Memory B cell (primary cell): ENCODE data around the gene CFLAR.
"Not testable (repeated sequence)": the region's sequence is repeated elsewhere in the genome, so short reads cannot be mapped to it uniquely, and the experiment has no call there.

Experiments used
- ATAC-seq: fragments of 150-1000 bp; cut with Tn5 transposase; 2 replicates; pipeline ENCODE4 v1.10.0; 2021; ENCODE audit warnings: low read depth, mild to moderate bottlenecking, moderate library complexity
- DNase-seq, 2 donors: peaks; one replicate each; pipeline ENCODE4 v3.0.0; 2022; ENCODE audit warnings: low spot score in 2 of 2
- H3K27ac Mint-ChIP-seq: one replicate; pipeline ENCODE4 v1.8.0; 2022; ENCODE audit warnings: mild to moderate bottlenecking, moderate library complexity, mixed read lengths
- H3K27me3 Mint-ChIP-seq: one replicate; pipeline ENCODE4 v1.8.0; 2022; ENCODE audit warnings: mixed read lengths
- H3K36me3 Mint-ChIP-seq: one replicate; pipeline ENCODE4 v1.8.0; 2022; ENCODE audit warnings: mild to moderate bottlenecking, mixed read lengths
- H3K4me1 Mint-ChIP-seq: one replicate; pipeline ENCODE4 v1.8.0; 2022; ENCODE audit warnings: mixed read lengths
- H3K4me3 Mint-ChIP-seq: one replicate; pipeline ENCODE4 v1.8.0; 2022; ENCODE audit warnings: mild to moderate bottlenecking, moderate library complexity, mixed read lengths
- H3K9me3 Mint-ChIP-seq: one replicate; pipeline ENCODE4 v1.8.0; 2022; ENCODE audit warnings: mixed read lengths

The CFLAR gene

DNA sequence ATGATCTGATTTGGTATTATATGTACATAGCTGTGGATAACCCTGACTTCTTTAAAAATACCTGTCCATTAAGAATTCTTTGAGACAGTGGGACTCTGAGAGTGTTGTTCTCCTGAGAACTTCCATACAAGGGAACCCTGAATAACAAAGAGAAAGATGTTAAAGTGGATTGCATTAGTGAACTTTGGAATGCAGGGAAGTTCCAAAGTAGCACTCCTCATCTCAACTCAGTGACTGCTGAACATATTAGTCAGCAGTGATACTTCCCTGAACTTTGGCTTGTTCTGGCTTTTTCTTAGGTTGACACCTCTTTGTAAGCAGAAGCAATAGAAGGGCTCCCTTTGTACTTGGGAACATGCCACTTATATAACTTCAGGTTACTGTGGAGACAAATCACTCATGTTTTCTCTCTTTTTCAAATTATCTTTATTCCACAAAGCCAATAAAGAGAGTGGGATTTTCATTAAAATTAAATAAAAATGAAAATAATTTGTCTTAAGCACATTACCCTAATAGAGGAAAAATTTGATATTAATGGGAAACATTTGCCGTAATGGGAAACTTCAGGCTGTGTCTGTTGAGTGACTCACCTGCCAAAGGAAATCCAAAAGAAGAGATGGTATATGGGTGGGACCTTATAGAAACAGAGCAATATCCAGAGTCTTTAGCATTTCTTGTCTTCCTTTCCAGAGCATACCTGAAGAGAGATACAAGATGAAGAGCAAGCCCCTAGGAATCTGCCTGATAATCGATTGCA is 33.3 kb downstream of the CFLAR start:
- Mint-ChIP-seq H3K36me3 (peaks cover 33% of the 10 kb centered on the region), H3K4me3 (no peak overlapping the region), H3K4me1 (peaks cover 24% of the 10 kb centered on the region), H3K9me3 (no peaks in the 10 kb centered on the region), H3K27me3 (no peaks in the 10 kb centered on the region), H3K27ac (peak overlapping the region; percentile 100)
- DNase-seq (no peak), ATAC-seq (no peak)

- not testable (repeated sequence) for H3K4me3 Mint-ChIP-seq, DNase-seq, H3K27me3 Mint-ChIP-seq, ATAC-seq, H3K9me3 Mint-ChIP-seq
- Mint-ChIP-seq H3K4me1 (peaks cover 30% of the 10 kb centered on the region), H3K27ac (peak overlapping the region; percentile 100), H3K36me3 (peaks cover 39% of the 10 kb centered on the region)
Observed at GRCh38 chr2:201149821-201150165, 33.8 kb downstream of the CFLAR start.

GRCh38 chr2:201150454-201151020 is 34.6 kb downstream of the CFLAR start:
- H3K4me1 Mint-ChIP-seq = peaks cover 34% of the 10 kb centered on the region
- H3K36me3 Mint-ChIP-seq = peaks cover 39% of the 10 kb centered on the region
- no peak overlapping the region for H3K4me3 Mint-ChIP-seq
- no peak for DNase-seq
- H3K27ac Mint-ChIP-seq = peak overlapping the region; percentile 100
- H3K27me3 Mint-ChIP-seq = no peaks in the 10 kb centered on the region
- no peaks in the 10 kb centered on the region for H3K9me3 Mint-ChIP-seq
- ATAC-seq = no peak

DNA sequence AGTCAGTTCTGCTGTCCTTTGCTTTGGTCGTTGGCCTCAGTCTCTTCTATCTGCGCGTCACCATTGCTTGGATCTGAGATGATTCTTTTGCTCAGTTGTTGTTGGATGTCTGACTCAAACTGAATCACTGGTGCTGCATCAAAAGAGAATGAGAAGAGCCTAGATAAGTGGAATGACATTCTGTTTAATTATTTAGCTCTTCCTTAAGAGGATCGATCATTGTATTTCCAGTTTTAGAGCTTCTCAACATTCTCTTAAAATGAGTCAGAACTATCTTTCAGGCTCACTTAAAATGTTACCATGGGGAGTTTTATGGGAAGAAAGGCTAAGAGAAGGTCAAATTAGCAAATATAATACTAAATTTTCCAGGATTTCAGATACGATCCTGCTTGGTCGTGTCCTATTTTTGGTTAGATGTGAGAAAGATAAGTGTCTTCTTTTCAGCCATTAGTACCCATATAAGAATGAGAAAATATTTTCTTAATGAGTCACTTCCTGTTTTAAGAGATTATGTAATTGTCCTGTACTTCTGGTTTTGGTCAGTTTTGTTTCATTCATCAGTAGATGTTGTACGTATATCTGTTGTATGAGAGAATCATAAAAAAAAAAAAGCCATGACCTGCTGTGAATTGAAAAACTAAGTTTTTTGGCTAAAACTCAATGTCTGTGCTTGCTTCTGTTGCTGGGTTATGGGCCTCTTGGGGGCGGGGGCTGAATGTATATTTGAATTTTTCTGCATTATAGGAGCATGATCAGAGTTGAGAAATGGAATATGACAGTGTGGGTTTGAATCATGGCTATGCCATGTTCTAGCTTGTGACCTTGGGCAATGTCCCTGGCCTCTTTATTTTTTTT is 35.4 kb downstream of the CFLAR start:
- peaks cover 41% of the 10 kb centered on the region for H3K4me1 Mint-ChIP-seq
- H3K27ac Mint-ChIP-seq = peak overlapping the region; percentile 100
- H3K36me3 Mint-ChIP-seq = peaks cover 38% of the 10 kb centered on the region
- peak; percentile 97 for ATAC-seq
- no peaks in the 10 kb centered on the region for H3K27me3 Mint-ChIP-seq
- peak in 1 of 2 donors; percentile 14 for DNase-seq
- peak overlapping the region; percentile 37 for H3K4me3 Mint-ChIP-seq
- no peaks in the 10 kb centered on the region for H3K9me3 Mint-ChIP-seq

GRCh38 chr2:201152517-201152916 is 36.6 kb downstream of the CFLAR start:
- H3K4me1 Mint-ChIP-seq = peaks cover 41% of the 10 kb centered on the region
- H3K27me3 Mint-ChIP-seq = no peaks in the 10 kb centered on the region
- peak overlapping the region; percentile 100 for H3K27ac Mint-ChIP-seq
- no peak for ATAC-seq
- H3K4me3 Mint-ChIP-seq = no peak overlapping the region
- H3K9me3 Mint-ChIP-seq = no peaks in the 10 kb centered on the region
- peaks cover 36% of the 10 kb centered on the region for H3K36me3 Mint-ChIP-seq
- no peak for DNase-seq

DNA sequence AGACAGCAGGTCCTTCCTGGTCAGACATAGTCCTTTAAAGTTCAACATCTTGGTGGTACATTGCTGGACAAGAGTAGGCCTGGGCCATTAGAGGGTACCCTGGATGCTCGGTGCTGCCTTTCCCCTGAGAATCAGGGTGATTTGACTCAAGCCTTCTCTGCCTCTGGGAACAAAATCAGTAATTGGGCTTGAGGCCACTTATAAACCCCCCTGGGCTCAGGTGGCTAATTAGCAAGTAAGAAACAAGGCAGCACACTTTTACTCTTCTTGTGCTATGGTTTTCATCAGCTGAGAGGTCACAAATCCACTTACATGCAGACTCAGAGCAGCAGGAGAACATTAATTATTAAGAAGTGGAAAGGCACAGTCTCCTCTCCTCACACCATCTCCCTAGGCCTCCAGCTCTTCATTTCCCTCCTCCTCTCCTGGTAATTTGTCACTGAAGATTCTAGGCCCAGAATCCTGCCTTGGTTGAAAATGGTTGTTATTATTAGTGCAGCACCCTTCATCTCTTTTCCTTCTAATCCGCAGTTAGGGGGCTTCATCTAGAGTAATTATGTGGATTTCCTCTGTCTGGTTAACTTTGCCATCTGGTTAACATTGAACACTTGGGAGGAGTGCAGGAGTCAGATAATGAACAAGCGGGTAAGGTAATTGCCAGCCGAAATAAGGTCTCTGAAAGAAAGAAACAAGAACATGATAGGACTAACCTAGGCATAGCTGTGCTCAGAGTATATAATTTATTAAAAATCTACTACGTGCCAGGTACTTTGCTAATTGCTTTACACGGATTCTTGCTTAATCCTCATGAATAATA is 37.2 kb downstream of the CFLAR start:
- Mint-ChIP-seq H3K4me3 (no peak overlapping the region), H3K9me3 (no peaks in the 10 kb centered on the region), H3K27me3 (no peaks in the 10 kb centered on the region), H3K27ac (peak overlapping the region; percentile 100), H3K4me1 (peaks cover 48% of the 10 kb centered on the region), H3K36me3 (peaks cover 38% of the 10 kb centered on the region)
- ATAC-seq (no peak), DNase-seq (no peak)

DNA sequence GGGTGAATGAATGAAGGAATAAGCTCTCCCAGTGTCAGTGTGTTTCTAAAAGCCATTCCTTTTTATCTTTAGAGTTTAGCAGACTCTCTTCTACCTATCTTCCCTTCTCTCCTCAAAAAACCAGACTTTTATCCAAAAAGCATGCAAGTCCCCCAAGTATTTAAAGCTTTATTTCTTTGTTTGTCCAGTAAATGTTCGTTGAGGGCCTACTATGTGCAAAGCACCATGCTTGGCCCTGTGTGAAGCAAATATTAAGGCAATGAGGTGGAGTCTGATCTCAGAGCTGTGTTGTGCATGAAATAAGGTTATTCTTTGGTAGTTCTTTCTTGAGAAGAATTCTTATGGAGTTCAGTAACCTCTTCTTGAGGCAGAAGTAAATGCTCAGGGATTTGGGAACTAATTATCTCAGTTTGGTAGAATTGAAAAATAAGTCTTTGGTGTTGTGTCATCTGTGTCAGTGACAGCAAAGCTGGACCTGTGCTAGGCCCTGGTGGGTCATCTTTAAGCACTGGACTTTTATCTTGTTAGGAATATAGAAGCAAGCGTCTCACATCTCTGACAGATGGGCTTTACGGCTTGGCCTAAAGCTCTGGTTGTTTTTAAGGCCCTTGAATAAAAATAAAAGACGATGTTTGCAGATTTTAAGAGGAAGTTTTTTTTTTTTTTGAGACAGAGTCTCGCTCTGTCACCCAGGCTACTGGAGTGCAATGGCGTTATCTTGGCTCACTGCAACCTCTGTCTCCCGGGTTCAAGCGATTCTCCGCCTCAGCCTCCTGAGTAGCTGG is 38.8 kb downstream of the CFLAR start:
- H3K4me3 Mint-ChIP-seq = no peak overlapping the region

DNA sequence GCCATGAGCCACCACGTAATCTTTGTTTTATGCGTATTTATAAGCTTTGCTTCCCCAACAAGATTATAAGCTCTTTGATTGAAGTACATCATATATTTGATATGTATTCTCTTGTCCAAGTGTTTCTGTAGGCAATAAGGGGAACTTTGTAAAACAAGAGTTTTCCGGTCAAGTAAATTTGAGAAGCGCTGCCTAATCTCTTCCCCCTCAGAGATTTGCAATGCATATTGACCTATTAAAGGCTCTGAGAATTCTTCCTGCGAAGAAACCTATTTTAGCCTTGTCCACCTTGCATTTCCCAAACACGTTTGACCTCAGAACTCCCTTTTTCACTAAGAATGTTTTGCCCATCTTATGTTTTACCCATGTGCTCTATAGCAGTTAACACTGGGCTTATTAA is 40.1 kb downstream of the CFLAR start:
- Mint-ChIP-seq H3K9me3 (no peaks in the 10 kb centered on the region), H3K4me3 (peak overlapping the region; percentile 35), H3K27me3 (no peaks in the 10 kb centered on the region), H3K27ac (peak overlapping the region; percentile 94), H3K36me3 (peaks cover 32% of the 10 kb centered on the region), H3K4me1 (peaks cover 49% of the 10 kb centered on the region)
- DNase-seq (no peak), ATAC-seq (no peak)

More for the DNA sequence above, 38.8 kb downstream of the CFLAR start:
- ATAC-seq (no peak), DNase-seq (no peak)
- H3K9me3 Mint-ChIP-seq = no peaks in the 10 kb centered on the region
- peak overlapping the region; percentile 94 for H3K27ac Mint-ChIP-seq
- peaks cover 49% of the 10 kb centered on the region for H3K4me1 Mint-ChIP-seq
- no peaks in the 10 kb centered on the region for H3K27me3 Mint-ChIP-seq
- peaks cover 29% of the 10 kb centered on the region for H3K36me3 Mint-ChIP-seq

- H3K9me3 Mint-ChIP-seq = no peaks in the 10 kb centered on the region
- DNase-seq (no peak), ATAC-seq (no peak)
- H3K27me3 Mint-ChIP-seq = no peaks in the 10 kb centered on the region
- H3K4me3 Mint-ChIP-seq = no peak overlapping the region
- H3K27ac Mint-ChIP-seq = peak overlapping the region; percentile 94
- H3K36me3 Mint-ChIP-seq = peaks cover 32% of the 10 kb centered on the region
- peaks cover 44% of the 10 kb centered on the region for H3K4me1 Mint-ChIP-seq
Observed at GRCh38 chr2:201156640-201157039, 40.7 kb downstream of the CFLAR start.

- H3K27ac Mint-ChIP-seq = peak overlapping the region; percentile 94
- H3K4me3 Mint-ChIP-seq = peak overlapping the region; percentile 68
- peaks cover 33% of the 10 kb centered on the region for H3K36me3 Mint-ChIP-seq
- ATAC-seq = peak; percentile 22
- H3K27me3 Mint-ChIP-seq = no peaks in the 10 kb centered on the region
- DNase-seq = no peak
- peaks cover 38% of the 10 kb centered on the region for H3K4me1 Mint-ChIP-seq
- no peaks in the 10 kb centered on the region for H3K9me3 Mint-ChIP-seq
Observed at GRCh38 chr2:201157694-201158093, 41.7 kb downstream of the CFLAR start.

DNA sequence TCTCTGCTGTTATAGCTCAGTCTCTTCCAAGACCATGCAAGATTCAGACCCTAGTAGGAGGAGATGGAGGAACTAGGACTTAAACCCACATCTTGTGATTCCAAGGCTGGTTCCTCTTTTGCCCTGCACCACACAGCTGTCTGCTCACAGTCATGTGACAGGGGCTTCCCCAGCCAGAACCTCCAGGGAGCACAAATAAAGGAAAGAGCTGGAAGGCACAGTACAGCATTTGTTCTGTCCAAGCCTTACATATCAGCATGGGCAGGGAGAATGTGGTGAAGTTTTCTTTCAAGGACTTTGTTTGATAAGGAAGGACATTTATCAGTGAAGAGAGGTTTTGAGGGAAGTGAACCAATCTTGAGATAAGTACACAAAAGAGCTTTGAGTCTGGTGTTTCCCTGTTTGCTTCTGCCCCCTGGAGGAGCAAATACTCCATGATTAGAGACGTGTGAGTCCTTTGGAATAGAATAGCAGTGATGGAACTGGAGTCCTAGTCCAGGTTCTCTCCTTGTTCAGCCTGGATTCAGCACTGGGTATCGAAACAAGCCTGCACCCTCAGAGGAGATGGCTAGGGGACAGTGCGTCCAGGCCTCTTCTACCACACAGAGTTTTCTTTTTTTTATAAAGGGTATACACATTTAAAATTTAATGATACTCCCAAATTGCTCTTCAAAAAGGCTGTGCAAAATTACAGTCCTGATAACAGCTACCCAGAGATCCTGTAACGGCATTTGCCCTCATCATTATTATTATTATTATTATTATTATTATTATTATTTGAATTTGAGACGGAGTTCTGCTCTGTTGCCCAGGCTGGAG is 42.4 kb downstream of the CFLAR start:
- peak overlapping the region; percentile 94 for H3K27ac Mint-ChIP-seq
- no peaks in the 10 kb centered on the region for H3K27me3 Mint-ChIP-seq
- H3K4me1 Mint-ChIP-seq = peaks cover 36% of the 10 kb centered on the region
- DNase-seq (peak; percentile 70 to 82), ATAC-seq (peak; percentile 96)
- H3K36me3 Mint-ChIP-seq = peaks cover 33% of the 10 kb centered on the region
- H3K9me3 Mint-ChIP-seq = no peaks in the 10 kb centered on the region
- H3K4me3 Mint-ChIP-seq = peak overlapping the region; percentile 68

DNA sequence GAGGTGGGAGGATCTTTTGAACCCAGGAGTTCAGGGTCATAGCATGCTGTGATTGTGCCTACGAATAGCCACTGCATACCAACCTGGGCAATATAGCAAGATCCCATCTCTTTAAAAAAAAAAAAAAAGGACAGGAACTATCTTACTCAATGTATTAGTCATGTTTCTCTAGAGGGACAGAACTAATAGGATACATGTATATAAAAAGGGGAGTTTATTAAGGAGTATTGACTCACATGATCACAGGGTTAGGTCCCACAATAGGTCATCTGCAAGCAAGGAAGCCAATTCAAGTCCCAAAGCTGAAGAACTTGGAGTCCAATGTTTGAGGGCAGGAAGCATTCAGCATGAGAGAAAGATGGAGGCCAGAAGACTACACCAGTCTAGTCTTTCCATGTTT is 48.2 kb downstream of the CFLAR start:
- no peak overlapping the region for H3K4me3 Mint-ChIP-seq
- no peak for DNase-seq
- H3K27ac Mint-ChIP-seq = peak overlapping the region; percentile 14
- H3K4me1 Mint-ChIP-seq = peaks cover 19% of the 10 kb centered on the region
- no peak for ATAC-seq
- peaks cover 33% of the 10 kb centered on the region for H3K36me3 Mint-ChIP-seq
- H3K9me3 Mint-ChIP-seq = no peaks in the 10 kb centered on the region
- no peaks in the 10 kb centered on the region for H3K27me3 Mint-ChIP-seq
